GM19351 (cell line): ENCODE data around the gene EIF4A3.

Source experiments
- ATAC-seq: cut with Tn5 transposase; IDR thresholded peaks from one replicate; pipeline ENCODE4 v1.9.1; 2021; ENCODE audit warnings: mild to moderate bottlenecking, moderate library complexity; ENCODE audit not compliant: unreplicated experiment

Gene EIF4A3

DNA sequence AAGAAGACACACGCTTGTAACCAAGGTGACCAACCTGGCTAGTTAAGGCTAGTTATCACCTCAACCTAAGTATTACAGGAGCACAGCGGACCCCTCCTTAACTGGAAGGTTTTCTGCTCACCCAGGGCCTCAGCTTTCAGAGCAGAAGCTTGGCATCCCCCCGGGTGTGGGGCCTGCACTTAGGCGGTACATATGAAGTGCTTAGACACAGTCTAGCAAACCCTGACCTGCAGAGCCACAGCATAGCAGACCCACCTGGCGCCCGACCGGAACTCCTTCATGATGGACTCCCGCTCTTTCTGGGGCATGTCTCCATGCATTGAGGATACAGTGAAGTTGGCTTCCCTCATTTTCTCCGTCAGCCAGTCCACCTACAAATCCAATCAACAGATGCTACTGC lies 9.8 kb downstream of the EIF4A3 start:
- ATAC-seq, result no peak

DNA sequence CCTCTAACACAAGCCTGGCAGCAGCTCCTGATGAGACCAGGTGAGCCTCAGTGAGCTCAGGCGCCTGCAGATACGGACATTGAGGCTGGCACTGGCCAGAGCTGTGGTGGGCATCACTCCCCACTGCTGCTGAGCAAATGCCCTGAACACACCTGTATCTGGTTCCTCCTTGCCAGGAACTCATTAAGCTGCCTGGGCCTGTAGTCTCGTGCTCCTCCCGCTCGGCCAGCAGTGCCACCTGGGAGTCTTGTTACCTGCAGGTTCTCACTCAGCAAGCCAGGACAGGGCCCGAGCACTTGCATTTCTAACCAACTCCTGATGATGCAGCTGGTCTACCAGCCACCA lies 13.3 kb downstream of the EIF4A3 start:
- no peak for ATAC-seq

DNA sequence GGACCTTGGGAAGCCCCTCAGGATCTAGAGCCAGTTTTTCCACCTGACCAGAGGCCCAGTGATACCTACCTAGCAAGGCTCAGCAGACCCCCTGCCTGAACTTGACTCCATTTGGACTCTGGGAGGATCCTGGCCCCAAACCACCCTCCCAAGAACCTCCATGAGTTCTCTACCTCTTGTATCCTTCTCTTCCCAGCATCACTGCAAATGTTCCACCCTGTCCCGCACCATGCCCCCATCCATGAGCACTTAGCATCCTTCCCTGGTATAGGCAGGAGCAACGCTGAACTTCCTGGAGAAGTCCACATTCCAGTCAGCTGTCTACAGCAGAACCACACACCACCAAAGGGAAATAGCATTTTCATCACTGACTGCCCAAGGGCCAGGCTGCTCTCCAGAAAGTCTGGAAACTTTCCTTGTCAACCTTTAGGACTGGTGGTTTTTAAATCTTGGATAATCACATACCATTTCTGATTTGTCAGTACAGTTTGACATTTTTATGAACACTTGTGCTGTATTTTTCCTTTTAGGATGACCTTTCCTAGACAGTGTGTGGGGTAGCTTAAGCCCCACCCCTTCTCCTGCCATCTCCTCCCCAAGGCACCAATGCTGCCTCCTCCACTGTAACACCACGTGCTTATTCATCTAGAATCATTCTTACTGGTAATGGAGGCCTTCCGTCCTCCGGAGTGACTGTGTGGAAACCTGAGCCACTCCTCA lies 13.9 kb downstream of the EIF4A3 start:
- no peak for ATAC-seq

DNA sequence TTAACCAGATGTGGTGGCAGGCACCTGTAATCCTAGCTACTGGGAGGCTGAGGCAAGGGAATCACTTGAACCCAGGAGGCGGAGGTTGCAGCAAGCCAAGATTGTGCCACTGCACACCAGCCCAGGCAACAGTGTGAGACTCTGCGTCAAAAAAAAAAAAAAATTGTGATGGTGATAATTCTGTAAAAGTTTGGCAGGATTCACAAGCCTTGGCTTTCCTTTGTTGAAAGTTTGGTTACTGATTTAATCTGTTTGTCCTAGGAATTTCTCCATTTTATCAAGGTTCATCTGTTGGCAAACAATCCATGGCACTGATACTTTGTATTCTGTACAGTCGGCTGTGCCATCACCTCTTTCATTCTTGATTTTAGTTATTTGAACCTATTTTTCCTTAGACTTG lies 15.9 kb downstream of the EIF4A3 start:
- no peak for ATAC-seq

DNA sequence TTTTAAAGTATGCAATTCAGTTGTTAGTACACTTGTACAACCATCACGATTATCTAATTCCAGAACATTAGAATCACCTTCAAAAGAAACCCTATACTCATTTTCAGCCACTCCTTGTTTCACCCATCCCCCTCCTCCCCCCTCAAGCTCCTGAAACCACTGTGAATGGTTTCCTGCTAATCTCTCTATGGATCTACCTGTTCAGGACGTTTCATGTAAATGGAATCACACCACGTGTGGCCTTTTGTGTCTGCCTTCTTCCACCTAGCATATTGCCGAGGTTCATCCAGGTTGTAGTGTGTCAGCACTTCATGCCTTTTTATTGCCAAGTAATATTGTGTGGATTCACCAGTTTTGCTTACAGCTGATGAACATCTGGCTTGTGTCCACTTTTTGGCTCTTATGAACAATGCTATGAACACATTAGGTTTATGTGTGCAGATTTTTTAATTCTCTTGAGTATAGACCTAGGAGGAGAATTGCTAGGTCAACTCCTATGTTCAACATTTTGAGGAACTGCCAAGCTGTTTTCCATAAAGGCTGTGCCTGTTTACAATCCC lies 17.8 kb downstream of the EIF4A3 start:
- no peak for ATAC-seq

DNA sequence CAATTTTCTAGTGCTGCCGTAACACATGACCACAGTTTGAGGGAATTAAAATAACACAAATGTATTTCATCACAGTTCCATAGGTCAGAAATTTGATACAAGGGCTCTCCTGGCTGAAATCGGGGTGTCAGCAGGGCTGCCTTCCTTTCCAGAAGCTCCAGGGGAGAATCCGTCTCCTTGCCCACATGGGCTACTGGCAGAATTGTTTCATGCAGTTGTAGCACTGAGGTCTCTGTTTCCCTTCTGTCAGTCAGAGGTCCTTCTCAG lies 20.5 kb downstream of the EIF4A3 start:
- ATAC-seq, result no peak

DNA sequence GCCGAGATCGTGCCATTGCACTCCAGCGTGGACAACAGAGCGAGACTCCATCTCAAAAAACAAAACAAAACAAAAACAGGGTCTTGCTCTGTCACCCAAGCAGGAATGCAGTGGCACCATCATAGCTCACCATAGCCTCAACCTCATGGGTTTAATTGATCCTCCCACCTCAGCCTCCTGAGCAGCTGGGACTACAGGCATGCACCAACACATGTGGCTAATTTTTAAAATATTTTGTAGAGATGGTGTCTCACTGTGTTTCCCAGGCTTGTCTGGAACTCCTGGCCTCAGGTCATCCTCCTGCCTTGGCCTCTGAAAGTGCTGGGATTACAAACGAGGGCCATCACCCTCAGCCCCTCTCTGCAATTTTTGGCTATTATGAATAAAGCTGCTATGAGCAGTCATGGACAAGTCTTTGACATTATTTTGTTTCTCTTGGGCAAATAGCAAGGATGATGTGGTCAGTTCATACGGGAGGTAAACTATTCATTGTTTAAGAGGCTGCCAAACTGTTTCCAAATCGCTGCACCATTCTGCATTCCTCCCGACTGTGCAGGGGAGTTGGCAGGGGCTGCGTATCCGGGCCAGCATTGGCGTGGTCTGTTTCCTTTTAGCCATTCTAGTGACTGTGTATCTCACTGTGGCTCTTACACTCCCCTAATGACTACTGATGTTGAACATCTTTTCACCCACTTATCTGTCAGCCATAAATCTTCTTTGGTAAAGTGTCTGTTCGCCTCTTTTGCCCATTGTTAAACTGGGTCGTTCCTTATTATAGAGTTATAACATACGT lies 21.1 kb downstream of the EIF4A3 start:
- ATAC-seq, result no peak

DNA sequence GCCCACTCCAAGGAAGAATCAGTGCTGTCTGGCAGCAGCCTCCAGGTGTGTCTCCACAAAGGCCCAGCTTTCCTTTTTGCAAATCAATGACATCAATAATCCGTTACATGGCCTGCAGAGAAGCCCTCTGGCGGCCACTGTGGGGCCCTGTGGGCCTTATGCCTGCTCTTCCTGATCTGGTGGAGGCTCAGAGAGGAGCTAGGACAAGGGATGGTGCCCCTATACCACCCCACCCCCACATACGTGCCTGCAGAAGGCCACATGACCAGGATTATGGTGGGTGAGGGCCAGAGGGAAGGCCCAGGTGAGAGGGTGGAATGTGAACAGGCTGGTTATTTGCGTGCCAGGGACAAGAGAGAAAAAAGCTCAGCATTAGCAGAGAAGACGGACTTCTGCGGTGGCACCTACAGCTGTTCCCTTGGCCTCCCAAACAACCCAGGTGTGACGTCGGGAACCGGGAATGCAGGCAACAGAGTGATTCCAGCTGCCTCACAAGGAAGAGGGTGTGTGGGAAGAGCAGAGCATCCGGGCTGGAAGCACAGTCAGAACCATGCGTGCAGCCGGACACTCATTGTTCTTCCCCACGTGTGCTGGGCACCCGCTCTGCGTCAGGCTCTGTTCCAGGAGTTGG lies 22.5 kb downstream of the EIF4A3 start:
- ATAC-seq, result no peak

DNA sequence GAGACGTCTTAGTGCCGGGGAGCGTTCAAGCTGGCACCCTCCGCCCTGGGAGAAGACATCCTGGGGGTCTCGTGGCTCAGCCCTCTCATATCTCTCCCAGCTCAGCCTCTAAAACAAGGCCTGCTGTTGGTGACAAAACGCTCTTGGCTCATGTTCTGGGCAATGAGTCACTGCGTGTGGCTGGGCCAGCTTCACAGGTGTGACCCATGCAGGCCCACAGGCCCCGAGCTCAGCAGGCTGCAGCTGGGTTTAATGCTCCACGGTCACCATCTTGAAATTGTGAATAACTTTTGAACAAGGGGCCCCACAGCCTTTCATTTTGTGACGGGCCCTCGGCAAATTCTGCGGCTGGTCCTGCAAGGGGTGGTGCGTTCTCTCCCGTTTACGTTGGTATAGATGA lies 23.1 kb downstream of the EIF4A3 start:
- ATAC-seq, result no peak

DNA sequence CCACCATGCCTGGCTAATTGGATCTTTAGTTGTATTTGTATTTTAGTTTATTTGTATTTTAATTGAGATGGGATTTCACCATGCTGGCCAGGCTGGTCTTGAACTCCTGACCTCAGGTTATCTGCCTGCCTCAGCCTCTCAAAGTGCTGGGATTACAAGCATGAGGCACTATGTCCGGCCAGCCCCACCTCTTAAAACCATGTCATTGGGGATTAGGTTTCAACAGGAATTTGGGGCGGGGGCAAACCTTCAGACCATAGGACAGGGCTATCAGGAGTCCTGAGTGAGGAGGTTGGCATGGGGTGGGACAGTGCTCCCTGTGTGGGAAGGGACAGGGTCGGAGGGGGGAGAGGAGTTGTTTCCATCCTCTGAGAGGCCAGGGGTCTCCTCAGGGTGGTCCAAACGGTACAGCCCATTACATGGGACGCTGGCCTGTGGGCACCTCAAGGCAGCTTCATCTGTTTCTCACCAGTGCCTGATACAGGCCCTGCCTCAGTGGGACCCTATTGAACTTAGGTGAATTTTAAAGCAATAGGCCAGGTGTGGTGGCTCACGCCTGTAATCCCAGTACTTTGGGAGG lies 23.9 kb downstream of the EIF4A3 start:
- no peak for ATAC-seq

DNA sequence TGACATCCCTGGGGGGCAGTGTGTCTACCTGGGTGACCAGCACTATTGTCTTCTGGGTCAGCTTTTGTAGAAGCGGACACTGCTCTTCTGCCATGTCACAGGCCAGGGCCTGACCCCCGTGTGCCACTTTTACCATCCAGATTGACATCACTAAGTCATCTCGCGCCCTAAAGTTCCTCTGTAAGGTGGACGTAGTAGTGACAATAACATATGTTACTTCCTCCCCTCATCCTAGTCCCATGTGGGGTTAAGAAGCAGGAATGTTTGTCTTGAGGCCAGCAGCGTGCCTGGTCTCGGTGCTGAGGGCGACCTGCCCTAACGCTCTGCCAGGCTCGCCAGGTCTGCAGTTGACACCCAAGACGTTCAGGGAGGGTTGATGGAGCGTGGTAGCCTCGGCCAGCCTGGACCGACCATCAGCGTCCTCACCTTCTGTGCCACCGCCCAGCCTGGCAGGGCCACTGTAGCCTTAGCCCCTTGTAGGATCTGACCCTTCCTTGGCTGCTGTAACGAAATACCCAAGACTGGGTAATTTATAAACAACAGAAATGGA lies 24.8 kb downstream of the EIF4A3 start:
- no peak for ATAC-seq

DNA sequence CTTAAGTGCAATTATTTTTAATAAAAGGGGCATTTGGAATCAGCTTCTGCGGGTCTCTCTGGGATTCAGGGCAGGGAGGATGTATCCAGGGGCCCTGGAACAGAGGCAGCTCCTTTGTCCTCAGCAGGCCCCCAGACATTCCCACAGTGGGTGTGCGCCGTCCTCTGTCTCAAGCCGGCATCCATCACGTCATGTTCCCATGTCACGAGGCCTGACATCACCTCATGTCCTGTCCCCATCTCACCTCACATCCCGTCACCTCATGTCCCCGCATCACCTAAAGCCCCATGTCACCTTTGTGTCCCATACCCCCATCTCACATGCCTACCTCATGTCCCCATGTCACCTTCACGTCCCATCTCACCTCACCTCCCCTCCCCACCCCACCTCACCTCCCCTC lies 27.1 kb downstream of the EIF4A3 start:
- ATAC-seq, result no peak

DNA sequence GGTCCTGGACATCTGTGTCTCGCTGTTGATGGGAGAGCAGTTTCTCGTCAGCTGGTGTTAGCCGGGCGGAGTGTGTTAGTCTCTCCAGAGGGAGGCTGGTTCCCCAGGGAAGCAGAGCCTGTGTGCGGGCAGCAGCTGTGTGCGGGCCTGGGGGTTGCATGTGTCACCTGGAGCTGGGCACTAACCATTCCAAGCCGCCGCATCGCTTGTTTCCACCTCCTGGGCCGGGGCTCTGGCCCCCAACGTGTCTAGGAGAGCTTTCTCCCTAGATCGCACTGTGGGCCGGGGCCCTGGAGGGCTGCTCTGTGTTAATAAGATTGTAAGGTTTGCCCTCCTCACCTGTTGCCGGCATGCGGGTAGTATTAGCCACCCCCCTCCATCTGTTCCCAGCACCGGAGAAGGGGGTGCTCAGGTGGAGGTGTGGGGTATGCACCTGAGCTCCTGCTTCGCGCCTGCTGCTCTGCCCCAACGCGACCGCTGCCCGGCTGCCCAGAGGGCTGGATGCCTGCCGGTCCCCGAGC lies 27.6 kb downstream of the EIF4A3 start:
- no peak for ATAC-seq

DNA sequence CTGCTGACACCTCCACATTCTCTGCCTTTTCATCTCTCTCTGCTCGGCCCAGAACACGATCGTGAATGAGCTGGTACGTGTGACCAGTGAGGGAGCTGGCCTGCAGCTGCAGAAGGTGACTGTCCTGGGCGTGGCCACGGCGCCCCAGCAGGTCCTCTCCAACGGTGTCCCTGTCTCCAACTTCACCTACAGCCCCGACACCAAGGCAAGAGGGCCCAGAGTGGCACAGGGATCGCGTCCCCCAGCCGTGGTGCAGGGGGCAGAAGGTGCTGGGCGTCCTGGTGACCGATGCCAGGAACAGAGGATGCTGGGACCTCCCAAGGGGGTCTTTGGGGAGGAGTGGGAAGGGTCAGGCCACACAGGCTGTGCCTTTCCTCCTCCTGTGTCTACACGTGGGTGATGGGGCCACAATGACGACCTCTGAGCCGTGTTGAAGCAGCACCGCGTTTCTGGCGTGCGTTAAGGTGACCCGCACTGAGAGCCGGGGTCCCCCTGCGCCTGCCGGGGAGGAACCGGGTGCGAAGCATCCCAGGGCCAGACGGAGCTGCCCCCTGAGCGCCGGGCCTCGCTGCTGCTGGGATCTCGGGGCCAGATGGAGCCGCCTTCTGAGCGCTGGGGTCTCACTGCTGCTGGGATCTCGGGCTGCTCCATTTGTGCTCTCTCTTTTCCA lies 28.2 kb downstream of the EIF4A3 start:
- ATAC-seq, result no peak

DNA sequence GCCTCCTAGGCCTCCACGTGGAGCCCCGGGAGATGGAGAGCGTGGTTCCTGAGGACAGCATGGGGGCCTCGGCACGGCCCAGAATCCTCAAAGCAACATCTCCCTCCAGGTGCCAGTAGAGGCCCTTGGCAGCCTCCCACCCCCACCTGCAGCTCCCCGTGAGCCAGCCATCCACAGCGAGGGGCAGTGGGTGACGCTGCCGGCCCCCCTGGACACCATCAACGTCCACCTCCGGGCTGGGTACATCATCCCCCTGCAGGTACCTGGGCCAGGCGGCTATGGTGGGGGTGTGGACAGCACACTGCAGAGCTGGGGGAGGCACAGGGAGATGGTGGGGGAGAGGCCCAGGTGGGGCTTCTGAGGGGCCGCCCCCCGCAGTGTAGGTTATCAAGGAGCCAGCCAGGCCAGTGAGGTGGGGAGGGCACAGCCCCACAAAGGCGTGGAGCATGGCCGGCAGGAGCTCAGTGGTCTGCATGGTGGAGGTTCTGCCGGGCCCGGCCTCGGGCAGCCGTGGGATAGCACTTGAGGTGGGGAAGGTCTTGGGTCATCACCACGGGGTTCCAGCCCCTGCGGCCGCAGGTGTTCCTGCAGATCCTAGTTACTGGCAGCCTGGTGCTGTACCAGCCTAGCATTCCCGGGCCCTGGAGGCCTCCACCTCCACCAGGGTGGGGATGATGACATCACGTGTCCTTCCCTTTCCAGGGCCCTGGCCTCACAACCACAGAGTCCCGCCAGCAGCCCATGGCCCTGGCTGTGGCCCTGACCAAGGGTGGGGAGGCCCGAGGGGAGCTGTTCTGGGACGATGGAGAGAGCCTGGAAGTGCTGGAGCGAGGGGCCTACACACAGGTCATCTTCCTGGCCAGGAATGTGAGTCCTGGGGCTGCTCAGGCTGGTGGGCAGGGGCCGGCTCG lies 29.2 kb downstream of the EIF4A3 start:
- no peak for ATAC-seq

DNA sequence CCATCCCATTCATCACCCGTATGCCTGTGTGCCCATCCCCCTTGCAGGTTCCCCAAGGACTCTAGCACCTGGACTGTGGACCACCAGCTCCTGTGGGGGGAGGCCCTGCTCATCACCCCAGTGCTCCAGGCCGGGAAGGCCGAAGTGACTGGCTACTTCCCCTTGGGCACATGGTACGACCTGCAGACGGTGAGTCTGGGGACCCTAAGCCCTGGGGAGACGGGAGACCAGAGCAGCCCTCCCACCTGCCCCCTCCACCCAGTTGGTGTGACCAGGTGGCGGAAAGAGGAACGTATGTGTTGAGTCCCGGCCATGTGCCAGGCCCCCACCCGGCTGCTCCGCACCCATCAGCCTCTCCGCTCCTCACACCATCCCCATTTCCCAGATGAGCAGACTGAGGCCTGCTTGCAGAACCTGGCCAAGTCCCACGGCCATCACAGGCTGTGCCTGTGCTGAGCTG lies 30.0 kb downstream of the EIF4A3 start:
- no peak for ATAC-seq

DNA sequence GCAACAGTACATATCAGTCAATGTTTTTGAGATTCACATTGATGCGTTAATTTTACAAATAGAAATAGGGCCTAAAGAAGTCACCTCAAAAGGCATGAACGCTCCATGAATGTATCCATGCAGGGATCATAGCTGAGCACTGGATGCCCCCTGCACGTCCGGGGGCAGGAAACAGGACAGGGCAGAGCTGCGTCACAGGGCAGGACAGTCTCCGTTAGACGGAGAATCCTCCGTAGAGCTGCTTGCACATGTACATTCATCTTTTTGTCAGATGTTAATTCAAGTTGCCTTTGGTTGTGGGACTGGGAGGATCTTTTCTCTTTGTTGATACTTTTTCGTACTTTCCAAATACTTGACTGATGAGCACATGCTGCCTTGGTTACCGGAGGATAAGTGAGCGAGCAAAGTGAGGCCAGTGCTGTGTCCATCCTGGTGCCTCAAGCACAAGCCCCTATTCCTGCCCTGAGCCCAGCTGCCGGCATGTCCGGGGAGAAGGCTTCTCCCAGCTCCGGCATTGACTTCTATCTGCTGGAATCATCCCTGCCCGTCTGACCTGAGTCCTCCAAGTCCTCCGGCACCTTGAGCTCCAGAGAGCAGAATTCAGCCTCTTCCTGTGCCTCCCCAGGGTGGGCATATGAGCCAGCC lies 30.5 kb downstream of the EIF4A3 start:
- ATAC-seq, result no peak

DNA sequence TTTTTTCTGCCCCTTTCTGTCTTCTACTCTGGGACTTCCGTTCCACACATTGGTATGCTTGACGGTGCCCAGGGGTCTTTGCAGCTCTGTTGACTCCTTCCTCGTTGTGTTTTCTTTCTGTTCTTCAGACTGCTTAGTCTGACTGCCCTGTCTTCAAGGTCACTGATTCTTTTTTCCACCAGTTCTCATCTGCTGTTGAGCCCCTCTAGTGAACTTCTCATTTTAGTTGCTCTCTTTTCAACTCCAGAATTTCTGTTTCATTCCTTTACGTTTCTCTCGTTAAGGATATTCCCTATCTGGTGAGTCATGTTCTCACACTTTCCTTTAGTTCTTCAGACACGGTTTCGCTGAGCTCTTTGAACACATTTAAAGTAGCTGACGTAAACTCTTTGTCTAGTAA lies 31.8 kb downstream of the EIF4A3 start:
- no peak for ATAC-seq

DNA sequence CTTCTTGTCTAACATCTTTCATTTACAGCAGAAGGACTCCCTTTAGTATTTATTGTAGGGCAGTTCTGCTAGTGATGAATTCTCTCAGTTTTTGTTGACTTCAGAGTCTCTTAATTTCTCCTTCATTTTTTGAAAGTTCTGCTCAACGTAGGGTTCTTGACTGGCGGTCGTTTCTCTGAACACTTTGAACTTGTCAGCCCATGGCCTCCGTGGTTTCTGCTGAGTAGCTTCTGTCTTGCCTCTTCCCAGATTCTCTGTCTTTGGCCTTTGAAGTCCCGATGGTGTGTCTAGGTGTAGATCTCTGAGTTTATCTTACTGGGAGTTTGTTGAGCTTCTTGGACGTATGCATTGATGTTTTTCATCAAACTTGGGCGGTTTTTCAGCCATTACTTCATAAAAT lies 32.2 kb downstream of the EIF4A3 start:
- no peak for ATAC-seq
